GM18858 (cell line): ENCODE results near the gene CDKN1C.

Source experiments
- ATAC-seq: cut with Tn5 transposase; IDR thresholded peaks from one replicate; pipeline ENCODE4 v1.9.1; 2021; ENCODE audit not compliant: unreplicated experiment

CDKN1C gene

GRCh38 chr11:2890466-2891294, 5.1 kb upstream of the CDKN1C start:
- ATAC-seq, result no peak

DNA sequence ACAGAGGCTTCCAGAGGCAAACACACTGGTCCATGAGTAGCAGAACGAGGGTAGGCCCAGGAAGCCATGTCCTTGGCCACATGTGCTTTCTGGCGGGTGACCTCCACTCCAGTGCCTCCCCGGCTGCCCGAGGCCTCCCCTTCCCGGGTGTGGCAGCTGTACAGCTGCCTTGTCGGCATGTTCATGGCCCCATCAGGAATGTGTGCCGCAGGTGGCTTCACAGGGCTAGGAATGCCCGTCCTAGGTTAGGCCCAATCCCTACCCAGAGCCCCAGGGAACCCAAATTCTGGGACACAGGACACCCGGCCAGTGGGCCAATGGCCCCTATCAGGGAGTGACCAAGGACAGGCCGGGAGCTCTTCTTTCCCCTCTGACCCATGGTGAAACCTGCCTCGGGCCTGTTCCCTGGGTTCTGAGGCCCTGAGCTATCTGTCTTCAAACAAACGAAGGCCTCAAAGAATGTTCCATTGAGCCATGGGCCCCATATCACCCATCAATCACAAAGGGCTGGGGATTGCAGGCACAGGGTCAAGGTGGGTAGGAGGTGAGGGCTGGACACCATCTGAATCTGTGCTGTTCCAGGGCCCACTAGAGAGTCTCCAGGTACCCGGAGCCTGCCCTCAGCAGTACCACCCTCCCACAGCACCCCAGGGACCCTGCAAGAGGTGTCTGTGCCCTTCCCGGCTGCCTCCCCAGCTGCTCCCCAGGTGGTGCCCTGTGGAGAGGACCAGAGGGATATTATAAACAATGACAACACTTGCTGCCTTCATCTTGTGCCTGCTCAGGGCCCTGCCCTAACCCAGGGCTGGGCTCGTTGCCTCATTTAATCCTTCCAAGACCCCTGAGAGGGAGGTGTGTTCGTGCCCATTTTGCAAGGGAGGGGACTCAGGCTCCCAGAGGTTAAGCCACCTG, 4.0 kb upstream of the CDKN1C start:
- ATAC-seq, result no peak

DNA sequence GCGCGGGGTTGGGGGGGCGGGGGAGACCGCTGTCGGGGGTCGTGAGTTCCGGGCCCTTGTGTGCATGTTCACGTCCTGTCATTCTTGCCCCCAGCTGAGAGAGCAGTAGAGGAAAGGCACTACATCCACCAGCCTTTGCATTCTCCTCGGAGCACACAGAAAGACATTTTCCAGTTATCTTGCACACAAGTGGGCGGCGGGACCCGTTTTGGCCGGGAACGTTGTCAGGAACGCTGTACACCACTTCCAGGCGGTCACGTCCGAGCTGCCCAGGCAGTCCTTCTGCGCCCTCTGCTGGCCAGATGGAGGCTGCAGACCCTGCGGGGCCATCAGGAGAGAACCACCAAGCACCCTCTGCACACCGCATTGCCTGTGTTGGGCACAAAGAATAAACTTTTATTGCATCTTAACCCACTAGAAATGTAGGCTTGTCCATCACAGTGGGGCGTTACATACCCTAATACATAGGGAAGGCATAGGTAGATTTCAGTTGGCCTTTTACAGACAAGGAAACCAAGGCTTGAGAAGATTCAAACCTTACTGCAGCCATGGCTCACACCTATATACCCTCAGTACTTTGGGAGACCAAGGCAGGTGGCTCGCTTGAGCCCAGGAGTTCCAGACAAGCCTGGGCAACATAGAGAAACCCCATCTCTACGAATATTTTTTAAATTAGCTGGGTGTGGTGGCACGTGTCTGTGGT, 2.8 kb upstream of the CDKN1C start:
- no peak for ATAC-seq

GRCh38 chr11:2887515-2888195, 2.1 kb upstream of the CDKN1C start:
- ATAC-seq, result no peak

DNA sequence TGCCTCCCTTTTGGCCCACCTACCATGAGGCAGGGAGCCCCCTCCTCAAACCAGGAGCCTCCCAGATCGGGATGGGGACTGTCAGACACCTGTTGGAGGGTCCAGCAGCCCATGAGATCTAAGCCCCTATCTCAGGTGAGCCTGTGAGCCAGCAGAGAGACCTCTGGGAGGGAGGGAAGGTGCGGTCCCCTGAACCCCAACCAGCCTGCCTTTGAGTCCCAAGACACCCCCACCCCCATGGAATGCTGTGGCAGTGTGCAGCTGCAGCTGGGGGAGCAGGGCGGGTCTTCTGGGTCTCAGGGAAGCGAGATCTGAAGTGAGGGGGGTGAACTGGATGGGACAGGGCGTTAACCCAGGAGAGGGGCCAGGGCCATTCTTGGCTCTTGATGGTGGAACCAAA, 1.4 kb upstream of the CDKN1C start:
- ATAC-seq, result no peak

DNA sequence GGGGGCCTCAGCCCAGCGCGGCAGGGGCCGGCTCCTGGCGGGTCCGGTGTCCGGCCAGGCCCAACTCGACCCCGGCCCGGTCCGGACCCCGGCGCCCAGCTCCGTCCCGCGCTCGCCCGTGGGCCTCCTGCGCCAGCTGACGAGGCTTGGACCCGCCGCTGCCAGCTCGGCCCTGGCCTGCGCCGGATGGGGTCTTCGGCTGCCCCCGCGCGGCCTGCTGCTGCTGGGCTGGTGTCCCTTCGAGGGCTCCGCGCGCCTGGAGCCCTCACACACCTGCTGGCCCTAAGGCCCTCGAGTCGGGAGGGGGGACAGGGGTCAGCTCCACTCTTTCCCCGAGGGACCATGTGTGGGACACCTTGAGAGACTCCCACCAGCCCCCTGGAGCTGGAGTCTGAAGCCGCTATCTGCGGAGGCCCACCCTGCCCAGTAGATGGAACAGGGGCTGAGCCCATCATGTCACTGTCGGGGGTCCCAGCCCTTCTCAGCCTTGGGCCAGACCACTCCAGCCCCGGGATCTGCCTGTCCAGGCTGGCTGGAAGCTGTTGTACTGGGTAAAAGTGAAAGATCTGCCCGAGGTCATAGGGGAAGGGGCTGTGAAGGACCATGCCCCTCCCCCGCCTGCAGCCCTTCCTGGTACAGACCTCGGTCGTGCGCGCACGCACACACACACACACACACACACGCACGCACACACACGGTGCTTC, 768 bp upstream of the CDKN1C start:
- no peak for ATAC-seq

- no peak for ATAC-seq
Measured at GRCh38 chr11:2885017-2885677, 428 bp downstream of the CDKN1C start.

DNA sequence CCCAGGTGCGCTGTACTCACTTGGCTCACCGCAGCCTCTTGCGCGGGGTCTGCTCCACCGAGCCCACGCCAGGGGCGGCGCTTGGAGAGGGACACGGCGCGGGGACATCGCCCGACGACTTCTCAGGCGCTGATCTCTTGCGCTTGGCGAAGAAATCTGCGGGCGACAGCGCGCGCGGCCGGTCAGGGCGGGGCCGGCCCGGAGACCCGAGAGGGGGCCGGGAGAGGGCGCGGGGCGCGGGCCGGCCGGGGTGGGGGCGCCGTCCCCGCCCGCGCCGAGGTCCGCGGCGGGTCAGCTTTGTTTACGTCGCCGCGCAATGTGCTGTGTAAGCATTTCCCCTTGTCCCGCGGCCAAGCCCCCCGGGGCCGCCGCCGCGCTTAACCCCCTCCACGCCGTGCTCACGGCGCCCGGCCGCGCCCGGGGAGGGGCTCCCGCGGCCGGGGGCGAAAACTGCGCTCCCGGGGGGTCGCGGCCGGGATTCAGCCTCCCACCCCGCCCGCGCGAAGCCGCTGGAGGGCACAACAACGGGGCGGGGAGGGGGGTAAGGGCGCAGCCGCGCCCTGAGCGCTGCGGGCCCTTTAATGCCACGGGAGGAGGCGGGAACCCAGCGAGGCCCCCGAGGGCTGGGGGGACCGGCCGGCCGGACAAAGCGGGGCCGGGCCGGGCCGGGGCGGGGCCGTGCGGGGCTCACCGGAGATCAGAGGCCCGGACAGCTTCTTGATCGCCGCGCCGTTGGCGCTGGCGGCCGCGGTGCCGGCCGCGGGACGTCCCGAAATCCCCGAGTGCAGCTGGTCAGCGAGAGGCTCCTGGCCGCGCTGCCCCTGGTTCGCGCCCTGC, 1.4 kb downstream of the CDKN1C start:
- no peak for ATAC-seq

DNA sequence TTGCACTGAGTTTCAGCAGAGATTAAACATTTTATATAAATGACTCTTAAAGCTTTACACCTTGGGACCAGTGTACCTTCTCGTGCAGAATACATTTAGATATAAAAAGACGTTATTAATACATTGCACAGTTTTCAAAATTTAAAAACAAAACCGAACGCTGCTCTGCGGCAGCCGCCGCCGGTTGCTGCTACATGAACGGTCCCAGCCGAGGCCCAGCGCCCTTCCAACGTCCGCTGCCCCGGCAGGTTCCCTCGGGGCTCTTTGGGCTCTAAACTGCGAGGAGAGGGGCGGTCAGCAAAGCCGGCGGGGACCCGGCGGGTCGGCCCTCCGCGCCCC, 2.0 kb downstream of the CDKN1C start:
- no peak for ATAC-seq

- no peak for ATAC-seq
Measured at GRCh38 chr11:2882396-2883110, 3.0 kb downstream of the CDKN1C start.

GRCh38 chr11:2881981-2882375, 3.6 kb downstream of the CDKN1C start:
- no peak for ATAC-seq

GRCh38 chr11:2881076-2881980, 4.2 kb downstream of the CDKN1C start:
- no peak for ATAC-seq

DNA sequence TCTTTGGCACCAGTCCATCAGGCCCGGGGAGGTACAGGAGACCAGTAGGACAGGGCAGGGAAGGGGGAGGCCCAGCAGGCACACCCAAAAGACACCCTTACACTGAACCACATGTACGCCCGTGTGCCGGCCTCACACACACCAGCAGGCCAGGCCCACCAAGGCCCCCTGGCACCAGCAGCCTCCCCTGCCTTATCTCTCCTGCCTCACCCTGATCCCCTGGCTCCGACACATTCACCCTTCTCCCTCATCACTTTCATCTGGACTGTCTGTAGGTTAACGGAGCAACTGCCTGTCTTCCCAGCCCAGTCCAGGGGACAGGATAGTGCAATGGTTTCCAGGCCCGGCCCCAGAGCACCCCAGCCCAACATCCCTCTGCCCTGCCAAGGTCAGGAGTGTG, 4.9 kb downstream of the CDKN1C start:
- no peak for ATAC-seq

DNA sequence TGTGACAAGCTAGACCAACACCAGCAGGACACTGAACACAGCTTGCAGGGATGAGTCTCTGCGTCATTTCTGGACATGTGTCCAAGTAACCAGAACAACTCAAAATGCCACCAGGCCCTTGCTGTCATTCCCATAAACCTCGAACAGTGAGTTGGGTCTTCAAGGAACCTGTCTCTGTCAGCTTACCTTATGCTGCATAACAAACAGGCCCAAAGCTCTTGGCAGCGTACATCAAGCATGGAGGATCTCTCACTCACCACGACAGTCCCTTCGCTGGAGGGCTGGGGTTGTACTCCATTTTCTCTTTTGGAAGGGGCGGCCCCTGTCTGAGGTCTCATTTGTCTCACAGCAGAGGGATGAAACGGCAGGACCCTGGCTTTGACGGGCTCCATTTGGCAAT, 6.8 kb downstream of the CDKN1C start:
- ATAC-seq, result no peak

- ATAC-seq, result no peak
Measured at GRCh38 chr11:2877474-2877873, 8.1 kb downstream of the CDKN1C start.

- no peak for ATAC-seq
Measured at GRCh38 chr11:2874963-2875362, 10.6 kb downstream of the CDKN1C start.

- no peak for ATAC-seq
Measured at GRCh38 chr11:2870969-2871680, 14.4 kb downstream of the CDKN1C start.
